Ovary (tissue), 3 donors: Measurements from ENCODE around the gene ALPK3.

Experiments
- CTCF ChIP-seq, 3 donors: fragments of 450-650 bp in 2 of 3; fragments of 200-600 bp in 1 of 3; IDR thresholded peaks; one replicate each; pipeline versions ENCODE4 v1.5.1 to v1.8.0; 2016 to 2022; ENCODE audit warnings: antibody characterized with exemption in 3 of 3, mild to moderate bottlenecking in 1 of 3
- EP300 ChIP-seq: sonication (generic); formaldehyde crosslinking; IDR thresholded peaks from one replicate; pipeline ENCODE4 v1.6.1; 2017; ENCODE audit warnings: antibody characterized with exemption
- POLR2A ChIP-seq: fragments of 450-650 bp; IDR thresholded peaks from one replicate; pipeline ENCODE4 v1.6.1; 2017; ENCODE audit warnings: antibody characterized with exemption, mild to moderate bottlenecking, moderate library complexity
- donor health status: DM: no; HTN: no; CAD: no.

- TF ChIP-seq CTCF (IDR thresholded peaks at IDR 0.05) (no peak), EP300 (no peak), POLR2A (no peak)
Observed at GRCh38 chr15:84909782-84910181, 92.6 kb downstream of the ALPK3 start.
